Measurements from ENCODE around the gene ZNF530. TPM values are rescaled to one million over a fixed set of nuclear protein-coding genes. Genes with fewer than 3 reads are reported as not detected.

ZNF530 gene
- total and polyA plus RNA-seq, 4 donors: 1.5 to 4.7 (median 3.1) TPM

DNA sequence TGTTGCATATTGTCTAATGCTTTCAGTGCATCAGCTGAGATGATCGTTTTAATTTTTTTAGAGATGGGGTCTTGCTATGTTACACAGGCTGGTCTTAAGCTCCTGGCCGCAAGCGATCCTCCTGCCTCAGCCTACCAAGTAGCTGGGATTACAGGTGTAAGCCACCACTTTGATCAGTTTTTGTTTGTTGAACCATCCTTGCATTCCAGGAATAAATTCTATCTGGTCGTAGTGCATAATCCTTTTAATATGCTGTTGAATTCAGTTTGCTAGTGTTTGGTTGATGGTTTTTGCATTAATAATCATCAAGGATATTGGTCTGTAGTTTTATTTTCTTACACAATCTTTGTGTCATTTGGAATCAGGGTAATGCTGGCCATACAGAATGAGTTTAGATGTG, 37.7 kb downstream of the ZNF530 start:
- Histone ChIP-seq H3K27me3 (ENCODE audit: control insufficient read depth in 3 of 3, insufficient read depth in 3 of 3, low read length in 2 of 3) (no peaks in the 10 kb centered on the region), H3K4me3 (no peak overlapping the region), H3K9ac (ENCODE audit: insufficient read depth in 1 of 2, low read length in 2 of 2) (no peak overlapping the region), H3K4me1 (ENCODE audit: control insufficient read depth in 5 of 5, insufficient read depth in 5 of 5, low read length in 5 of 5) (peaks cover 0 to 9% (median 9%) of the 10 kb centered on the region in 5 donors), H3K36me3 (ENCODE audit: control insufficient read depth in 4 of 4, insufficient read depth in 4 of 4, low read length in 4 of 4) (peaks cover 35 to 75% (median 53%) of the 10 kb centered on the region in 4 donors), H3K9me3 (ENCODE audit: control insufficient read depth in 4 of 4, insufficient read depth in 3 of 4, low read length in 3 of 4) (peaks cover 4 to 45% (median 40%) of the 10 kb centered on the region in 4 donors), H3K27ac (ENCODE audit: low read depth in 1 of 2, low read length in 1 of 2) (no peak overlapping the region)
- 99% methylated on average over 4 of the region's 4 CpGs for WGBS, 2 donors
- no peak for DNase-seq
- TF ChIP-seq, protein P1, sequence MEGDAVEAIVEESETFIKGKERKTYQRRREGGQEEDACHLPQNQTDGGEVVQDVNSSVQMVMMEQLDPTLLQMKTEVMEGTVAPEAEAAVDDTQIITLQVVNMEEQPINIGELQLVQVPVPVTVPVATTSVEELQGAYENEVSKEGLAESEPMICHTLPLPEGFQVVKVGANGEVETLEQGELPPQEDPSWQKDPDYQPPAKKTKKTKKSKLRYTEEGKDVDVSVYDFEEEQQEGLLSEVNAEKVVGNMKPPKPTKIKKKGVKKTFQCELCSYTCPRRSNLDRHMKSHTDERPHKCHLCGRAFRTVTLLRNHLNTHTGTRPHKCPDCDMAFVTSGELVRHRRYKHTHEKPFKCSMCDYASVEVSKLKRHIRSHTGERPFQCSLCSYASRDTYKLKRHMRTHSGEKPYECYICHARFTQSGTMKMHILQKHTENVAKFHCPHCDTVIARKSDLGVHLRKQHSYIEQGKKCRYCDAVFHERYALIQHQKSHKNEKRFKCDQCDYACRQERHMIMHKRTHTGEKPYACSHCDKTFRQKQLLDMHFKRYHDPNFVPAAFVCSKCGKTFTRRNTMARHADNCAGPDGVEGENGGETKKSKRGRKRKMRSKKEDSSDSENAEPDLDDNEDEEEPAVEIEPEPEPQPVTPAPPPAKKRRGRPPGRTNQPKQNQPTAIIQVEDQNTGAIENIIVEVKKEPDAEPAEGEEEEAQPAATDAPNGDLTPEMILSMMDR (IDR thresholded peaks at IDR 0.05; ENCODE audit: control extremely low read depth, extremely low read depth): no peak
- ATAC-seq (ENCODE audit: insufficient read depth, low FRiP score): no peak

DNA sequence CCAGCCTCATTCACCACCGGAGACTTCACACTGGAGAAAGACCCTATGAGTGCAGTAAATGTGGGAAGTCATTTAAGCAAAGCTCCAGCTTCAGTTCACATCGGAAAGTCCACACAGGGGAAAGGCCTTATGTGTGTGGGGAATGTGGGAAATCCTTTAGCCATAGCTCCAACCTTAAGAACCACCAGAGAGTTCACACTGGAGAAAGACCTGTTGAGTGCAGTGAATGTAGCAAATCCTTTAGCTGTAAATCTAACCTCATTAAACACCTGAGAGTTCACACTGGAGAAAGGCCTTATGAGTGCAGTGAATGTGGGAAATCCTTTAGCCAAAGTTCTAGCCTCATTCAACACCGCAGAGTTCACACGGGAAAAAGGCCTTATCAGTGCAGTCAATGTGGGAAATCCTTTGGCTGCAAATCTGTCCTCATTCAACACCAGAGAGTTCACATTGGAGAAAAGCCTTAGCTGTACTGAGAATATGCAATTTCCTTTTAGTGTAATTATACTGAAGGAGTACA, 42.1 kb downstream of the ZNF530 start:
- Histone ChIP-seq H3K4me1 (ENCODE audit: control insufficient read depth in 5 of 5, insufficient read depth in 5 of 5, low read length in 5 of 5) (no peaks in the 10 kb centered on the region), H3K9me3 (ENCODE audit: control insufficient read depth in 4 of 4, insufficient read depth in 3 of 4, low read length in 3 of 4) (peaks cover 4 to 45% (median 40%) of the 10 kb centered on the region in 4 donors), H3K27ac (ENCODE audit: low read depth in 1 of 2, low read length in 1 of 2) (no peak overlapping the region), H3K36me3 (ENCODE audit: control insufficient read depth in 4 of 4, insufficient read depth in 4 of 4, low read length in 4 of 4) (peaks cover 32 to 65% (median 52%) of the 10 kb centered on the region in 4 donors), H3K4me3 (no peak overlapping the region), H3K9ac (ENCODE audit: insufficient read depth in 1 of 2, low read length in 2 of 2) (no peak overlapping the region), H3K27me3 (ENCODE audit: control insufficient read depth in 3 of 3, insufficient read depth in 3 of 3, low read length in 2 of 3) (no peaks in the 10 kb centered on the region)
- 97 to 99% methylated on average over 4 of the region's 4 CpGs for WGBS, 2 donors
- DNase-seq (no peak), ATAC-seq (ENCODE audit: insufficient read depth, low FRiP score) (no peak)
- TF ChIP-seq, protein P1 (IDR thresholded peaks at IDR 0.05; ENCODE audit: control extremely low read depth, extremely low read depth): no peak

DNA sequence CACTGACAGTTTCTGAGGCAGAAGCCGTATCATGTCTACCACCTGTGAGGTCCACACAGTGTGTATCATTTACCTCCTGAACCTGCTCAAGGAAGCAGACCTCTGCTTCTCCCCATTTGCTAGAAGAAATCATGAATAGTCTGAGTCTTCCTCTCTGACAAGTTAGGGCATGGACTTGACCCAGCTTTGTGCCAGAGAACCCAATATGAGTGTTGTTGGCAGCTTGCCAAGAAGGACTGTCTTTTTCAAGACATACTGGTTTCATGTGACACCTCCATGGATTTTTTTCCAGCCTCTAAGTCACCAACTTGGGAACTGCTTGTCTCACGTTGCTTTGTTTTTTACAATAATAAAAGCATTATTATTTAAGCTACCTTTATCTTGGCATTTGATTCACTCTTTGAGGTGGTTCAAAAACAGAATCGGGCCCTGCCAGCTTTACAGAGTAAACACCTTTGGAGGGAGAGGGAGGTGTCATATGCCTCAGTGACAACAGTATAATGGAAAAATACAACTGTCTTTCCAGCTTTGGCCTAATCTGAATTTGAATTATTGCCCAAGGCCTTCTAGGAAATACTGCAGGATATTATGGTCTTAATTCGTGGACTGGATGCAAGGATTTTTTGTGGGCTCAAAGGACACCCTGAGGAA, 42.8 kb downstream of the ZNF530 start:
- H3K4me3 ChIP-seq: no peak overlapping the region

More for the DNA sequence above, 42.8 kb downstream of the ZNF530 start:
- Histone ChIP-seq H3K27me3 (ENCODE audit: control insufficient read depth in 3 of 3, insufficient read depth in 3 of 3, low read length in 2 of 3) (no peaks in the 10 kb centered on the region), H3K27ac (ENCODE audit: low read depth in 1 of 2, low read length in 1 of 2) (no peak overlapping the region), H3K36me3 (ENCODE audit: control insufficient read depth in 4 of 4, insufficient read depth in 4 of 4, low read length in 4 of 4) (peaks cover 30 to 57% (median 47%) of the 10 kb centered on the region in 4 donors), H3K4me1 (ENCODE audit: control insufficient read depth in 5 of 5, insufficient read depth in 5 of 5, low read length in 5 of 5) (no peaks in the 10 kb centered on the region), H3K9me3 (ENCODE audit: control insufficient read depth in 4 of 4, insufficient read depth in 3 of 4, low read length in 3 of 4) (peaks cover 4 to 46% (median 34%) of the 10 kb centered on the region in 4 donors), H3K9ac (ENCODE audit: insufficient read depth in 1 of 2, low read length in 2 of 2) (no peak overlapping the region)
- no peak for DNase-seq
- no peak for ATAC-seq (ENCODE audit: insufficient read depth, low FRiP score)
- 95 to 98% methylated on average over 4 of the region's 4 CpGs for WGBS, 2 donors
- TF ChIP-seq, protein P1 (IDR thresholded peaks at IDR 0.05; ENCODE audit: control extremely low read depth, extremely low read depth): no peak

Data from lung (tissue), 12 donors.